ENCODE measurements around the gene ATMIN.

The ATMIN gene

GRCh38 chr16:81006211-81006812 is 29.3 kb upstream of the ATMIN start:
- DNase-seq = peak; percentile 36 to 51

DNA sequence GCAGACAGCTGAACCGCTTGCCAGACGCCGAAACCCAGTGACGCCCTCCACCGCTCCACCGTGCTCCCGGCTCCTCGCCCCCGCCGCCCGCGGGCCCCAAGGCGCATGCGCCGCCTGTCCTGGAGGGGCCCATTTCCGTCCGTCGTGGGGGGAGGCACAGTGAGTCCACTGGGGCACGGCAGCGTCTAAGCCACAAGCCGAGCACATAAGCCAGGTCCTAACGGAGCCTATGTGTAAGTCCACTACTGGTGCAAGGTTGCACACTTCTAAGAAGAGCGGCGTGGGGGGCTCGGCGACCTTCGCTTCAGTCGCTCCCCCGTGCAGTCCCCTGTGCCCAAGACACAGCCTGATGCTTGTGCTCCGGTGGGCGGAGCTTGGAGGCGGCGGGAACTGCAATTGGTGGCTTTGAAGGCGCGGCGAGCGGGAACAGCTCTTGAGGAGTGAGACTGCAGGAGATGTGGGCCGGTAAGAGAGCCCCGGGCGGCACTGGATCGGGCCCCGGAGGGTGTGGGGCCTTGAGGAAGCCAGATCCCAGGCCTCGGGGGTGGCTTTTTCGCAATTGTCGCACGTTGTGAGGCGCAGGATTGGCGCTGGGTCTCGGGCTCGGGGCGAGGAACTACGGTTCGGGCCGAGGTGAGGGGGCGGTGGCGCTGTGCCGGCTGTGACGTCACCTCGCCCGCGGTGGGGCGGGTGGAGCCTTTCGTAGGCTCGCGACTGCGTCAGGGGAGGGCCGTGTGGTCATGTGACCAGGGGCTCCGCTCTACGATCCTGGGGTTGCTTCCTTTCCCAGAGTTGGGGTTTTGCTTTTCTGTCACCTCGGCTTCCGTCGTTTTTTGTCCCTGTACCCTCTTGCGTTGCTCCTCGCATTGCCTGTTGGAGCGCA is 28.6 kb upstream of the ATMIN start, which contains the start of the genes CENPN and CMC2:
CENPN (plus strand) TSS at position 402 of the 883 bp plus-strand sequence. CDS start 4,726 bp downstream, outside the sequence.
CMC2 (minus strand) TSS at position 73 of the 883 bp plus-strand sequence. CDS start 9,491 bp downstream, outside the sequence.
- peak; percentile 97 for DNase-seq

GRCh38 chr16:81008505-81008789 is 27.2 kb upstream of the ATMIN start:
- DNase-seq = no peak

GRCh38 chr16:81012974-81013373 is 22.7 kb upstream of the ATMIN start:
- DNase-seq = no peak

- DNase-seq = no peak
These were observed 21.0 kb upstream of the ATMIN start for GRCh38 chr16:81014672-81015071.

- no peak for DNase-seq
These were observed 17.1 kb upstream of the ATMIN start for GRCh38 chr16:81018496-81018895.

GRCh38 chr16:81026429-81026828 is 9.2 kb upstream of the ATMIN start:
- DNase-seq = no peak

DNA sequence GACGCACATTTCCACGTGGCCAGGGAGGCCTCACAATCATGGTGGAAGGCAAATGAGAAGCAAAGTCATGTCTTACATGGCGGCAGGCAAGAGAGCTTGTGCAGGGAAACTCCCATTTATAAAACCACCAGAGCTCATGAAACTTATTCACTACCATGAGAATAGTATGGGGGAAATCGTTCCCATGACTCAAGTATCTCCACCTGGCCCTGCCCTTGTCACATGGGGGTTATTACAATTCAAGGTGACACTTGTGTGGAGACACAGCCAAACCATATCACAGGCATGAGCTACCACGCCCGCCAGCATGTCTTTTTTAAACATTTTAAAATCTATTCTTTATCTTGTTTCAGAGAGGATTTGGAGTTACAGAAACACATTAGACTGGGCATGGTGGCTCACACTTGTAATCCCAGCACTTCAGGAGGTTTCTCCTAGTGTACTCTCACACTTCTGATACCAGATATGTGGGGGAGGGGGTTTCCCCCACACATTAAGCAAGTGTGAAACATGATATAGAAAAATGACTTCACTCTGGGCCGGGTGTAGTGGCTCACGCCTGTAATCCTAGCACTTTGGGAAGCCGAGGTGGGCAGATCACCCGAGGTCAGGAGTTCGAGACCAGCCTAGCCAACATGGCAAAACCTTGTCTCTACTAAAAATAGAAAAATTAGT is 5.6 kb upstream of the ATMIN start:
- no peak for DNase-seq

DNA sequence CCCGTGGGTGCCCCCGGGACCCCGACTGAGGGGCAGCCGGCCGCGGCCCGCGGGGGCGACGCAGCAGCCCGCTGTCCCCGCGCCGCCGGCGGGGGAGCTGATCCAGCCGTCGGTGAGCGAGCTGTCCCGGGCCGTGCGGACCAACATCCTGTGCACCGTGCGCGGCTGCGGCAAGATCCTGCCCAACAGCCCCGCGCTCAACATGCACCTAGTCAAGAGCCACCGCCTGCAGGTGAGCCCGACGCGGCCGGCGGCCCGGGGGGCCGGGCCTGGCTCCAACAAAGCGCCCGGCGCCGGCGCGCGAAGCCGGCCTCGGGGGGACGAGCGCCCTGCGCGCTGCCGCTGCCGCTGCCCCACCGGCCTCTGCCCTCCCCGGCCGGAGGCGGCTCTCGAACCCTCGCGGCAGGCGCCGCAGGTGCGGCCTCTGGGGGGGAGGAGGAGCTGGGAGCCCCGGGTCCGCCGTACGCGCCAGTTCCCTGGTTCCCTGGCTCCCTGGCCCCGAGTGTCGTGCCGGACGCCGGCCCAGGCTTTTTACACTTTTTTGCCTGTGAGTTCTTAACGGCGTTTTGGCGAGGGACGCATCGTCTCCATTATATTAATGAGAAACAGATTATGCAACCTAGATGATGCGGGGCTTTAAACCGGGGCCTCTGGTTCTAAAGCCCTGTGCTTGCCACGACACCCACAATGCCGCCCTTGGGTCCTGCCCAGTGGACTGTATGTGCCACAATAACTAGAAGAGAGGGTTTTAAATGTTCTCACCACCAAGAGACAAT is 521 bp downstream of the ATMIN start:
- peak; percentile 11 to 42 for DNase-seq

GRCh38 chr16:81036751-81037350 is 1.2 kb downstream of the ATMIN start:
- DNase-seq = no peak

GRCh38 chr16:81040131-81040530 is 4.5 kb downstream of the ATMIN start:
- no peak for DNase-seq

GRCh38 chr16:81040842-81041241 is 5.2 kb downstream of the ATMIN start:
- DNase-seq = no peak

GRCh38 chr16:81041696-81042095 is 6.1 kb downstream of the ATMIN start:
- no peak for DNase-seq

DNA sequence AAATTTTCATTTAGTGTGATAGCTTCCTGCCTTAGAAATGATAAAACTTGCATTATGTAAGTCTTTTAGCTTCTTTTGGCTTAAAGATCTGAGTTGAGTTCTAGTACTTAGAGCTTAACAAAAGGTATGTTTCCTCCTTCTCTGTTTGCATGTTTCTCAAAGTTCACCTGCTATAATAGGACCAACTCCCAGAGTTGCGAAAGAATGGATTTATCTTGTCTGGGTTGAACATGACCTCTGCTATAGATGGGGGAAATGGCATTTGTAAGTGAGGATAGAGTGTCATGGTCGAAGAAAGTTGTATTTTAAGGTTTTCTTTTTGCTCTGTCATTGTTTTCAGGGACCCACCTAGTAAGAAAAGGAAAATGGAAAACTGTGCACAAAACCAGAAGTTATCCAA is 7.2 kb downstream of the ATMIN start:
- DNase-seq = no peak

DNA sequence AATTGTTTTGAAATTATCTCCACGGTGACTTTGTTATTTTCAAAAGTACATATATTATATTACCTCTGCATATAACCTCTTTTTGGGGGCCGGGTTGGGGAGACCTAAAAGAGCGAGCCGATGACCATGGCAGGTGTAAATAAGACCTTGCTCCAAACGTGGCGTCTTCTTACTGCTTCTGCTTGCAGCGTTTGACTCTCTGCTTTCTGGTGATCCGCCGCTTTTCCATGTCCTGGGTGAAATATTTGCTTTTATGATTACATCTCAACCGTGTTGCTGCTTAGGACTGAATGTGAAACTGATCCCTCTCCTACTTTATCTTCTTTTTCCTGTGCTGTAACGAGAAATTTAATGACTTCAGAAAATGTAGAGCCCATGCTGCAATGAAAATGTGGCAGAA is 18.1 kb downstream of the ATMIN start:
- no peak for DNase-seq

GRCh38 chr16:81060576-81061306 is 25.1 kb downstream of the ATMIN start:
- DNase-seq = no peak

DNA sequence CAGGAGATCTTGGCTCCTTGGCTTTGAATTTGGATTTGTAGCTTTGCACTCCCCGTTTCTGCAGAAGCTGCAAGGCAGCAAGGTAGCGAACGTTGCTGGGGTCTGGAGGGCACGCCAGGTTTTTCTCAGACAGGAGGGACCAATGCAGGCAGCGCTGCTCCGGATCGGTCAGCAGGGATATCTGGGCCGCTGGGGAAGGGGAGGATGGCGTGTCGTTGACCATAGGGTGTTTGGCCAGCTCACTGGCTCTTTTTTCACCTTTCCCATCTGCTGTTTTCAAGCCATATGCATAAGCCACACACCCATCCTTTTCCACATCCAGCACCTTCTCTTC is 25.6 kb downstream of the ATMIN start:
- DNase-seq = no peak

- no peak for DNase-seq
These were observed 26.4 kb downstream of the ATMIN start for GRCh38 chr16:81061871-81062608.

DNA sequence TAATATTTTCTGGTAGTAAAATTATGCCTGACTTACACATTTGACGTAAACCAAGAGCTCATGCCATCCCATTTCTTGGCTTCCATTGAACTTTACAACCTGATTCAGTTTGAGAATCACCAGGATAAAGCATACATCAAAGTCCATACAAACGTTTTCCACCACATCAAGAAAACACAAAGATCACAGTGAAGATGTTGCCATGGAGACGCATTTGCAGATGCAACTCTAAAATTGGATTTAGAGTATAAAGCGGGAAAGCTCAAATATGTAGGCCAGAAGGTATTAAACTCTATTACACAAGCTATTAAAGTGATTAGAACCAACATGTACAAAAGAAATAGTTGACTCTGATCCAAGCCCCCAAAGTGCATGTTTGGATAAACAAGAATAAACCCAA is 31.0 kb downstream of the ATMIN start:
- no peak for DNase-seq

DNA sequence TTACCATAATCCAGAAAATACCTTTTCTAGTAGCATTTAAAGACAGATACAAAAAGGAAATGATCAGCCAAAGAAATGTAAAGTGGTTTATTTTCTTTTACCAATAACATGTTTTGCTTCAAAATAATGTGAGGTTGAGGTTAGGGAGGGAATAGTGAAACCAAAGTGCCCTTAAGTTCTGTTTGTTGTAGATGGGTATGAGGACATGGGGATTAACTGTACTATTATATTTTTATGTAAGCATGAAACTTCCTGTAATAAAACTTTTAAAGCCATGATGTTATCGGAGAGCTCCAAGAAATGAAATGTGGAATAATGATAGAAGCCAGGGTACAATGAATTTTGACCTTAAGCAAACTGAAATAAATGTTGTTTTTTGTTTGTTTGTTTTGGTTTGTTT is 31.5 kb downstream of the ATMIN start:
- no peak for DNase-seq

- DNase-seq = no peak
These were observed 33.4 kb downstream of the ATMIN start for GRCh38 chr16:81069063-81069462.
